SK-N-MC (cell line): ENCODE results near the gene TXN2.

Experiments used
- EZH2 ChIP-seq: fragments of 200-600 bp; sonication (generic); IDR thresholded peaks from one replicate; pipeline ENCODE4 v1.6.1; 2017; ENCODE audit warnings: antibody characterized with exemption
- POLR2AphosphoS5 ChIP-seq: IDR thresholded peaks from 2 replicates; pipeline ENCODE4 v1.6.1; 2012; ENCODE audit warnings: mild to moderate bottlenecking, low read depth, low read length, borderline replicate concordance

DNA sequence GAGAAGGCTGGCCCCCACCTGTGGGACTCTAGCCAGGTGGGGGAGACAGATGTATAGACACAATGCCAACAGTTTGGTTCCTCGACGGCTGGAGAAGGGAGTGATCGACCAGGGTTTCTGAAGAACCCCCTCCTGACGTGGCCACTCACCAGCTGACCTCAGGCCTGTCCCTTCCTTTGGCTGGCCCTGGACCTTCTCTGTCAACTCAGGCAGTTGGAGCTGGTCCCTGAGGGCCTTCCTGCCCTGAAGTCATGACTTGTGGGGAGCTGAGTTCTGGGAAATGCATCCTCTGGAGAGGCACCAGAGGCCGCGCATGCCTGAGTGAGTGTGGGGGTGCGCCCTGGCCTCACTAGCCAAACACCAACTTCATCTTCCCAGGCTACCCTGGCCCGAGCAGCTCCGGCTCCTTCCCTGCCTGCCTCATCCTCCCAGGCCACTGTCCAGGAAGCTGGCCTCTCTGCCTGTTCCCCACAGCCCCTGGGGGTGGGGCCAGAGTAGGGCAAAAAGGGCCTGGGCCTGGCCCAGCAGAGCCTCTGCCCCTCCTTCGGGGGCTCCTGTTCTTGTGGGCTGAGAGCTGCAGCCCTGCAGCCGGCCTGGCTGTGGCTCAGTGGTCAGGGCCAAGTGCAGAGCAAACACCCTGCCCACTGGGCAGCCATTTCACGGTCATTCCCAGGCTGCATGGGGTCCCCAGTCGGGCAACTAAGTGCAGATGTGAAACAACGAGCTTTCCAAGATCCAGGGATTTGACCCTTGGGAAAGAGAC, 23.6 kb downstream of the TXN2 start:
- TF ChIP-seq POLR2AphosphoS5 (no peak), EZH2 (no peak)
